Cardiac muscle cell (in vitro differentiated cells and primary cell): Measurements from ENCODE around the gene GSG1. TPM values are rescaled to one million over a fixed set of nuclear protein-coding genes. Genes with fewer than 3 reads are reported as not detected.

ENCODE experiments used
- DNase-seq, 2 donors: peaks; one replicate each; pipeline versions ENCODE4 v3.0.0 to v3.0.0-alpha.2; 2010 to 2017; ENCODE audit warnings: low read depth in 1 of 2, low spot score in 1 of 2
- H3K27ac ChIP-seq: fragments of 200-600 bp; sonication (generic); 2 replicates; pipeline ENCODE4 v1.5.1; 2016
- H3K27me3 ChIP-seq: fragments of 200-600 bp; sonication (generic); 2 replicates; pipeline ENCODE4 v1.6.0; 2016; ENCODE audit warnings: control low read depth
- H3K36me3 ChIP-seq: fragments of 200-600 bp; sonication (generic); 2 replicates; pipeline ENCODE4 v1.5.1; 2016; ENCODE audit warnings: control low read depth
- H3K4me1 ChIP-seq: fragments of 200-600 bp; sonication (generic); 2 replicates; pipeline ENCODE4 v1.8.1; 2017; ENCODE audit warnings: low read depth, mild to moderate bottlenecking, mixed run types
- H3K4me3 ChIP-seq: fragments of 200-600 bp; sonication (generic); 2 replicates; pipeline ENCODE4 v1.5.1; 2016; ENCODE audit warnings: mild to moderate bottlenecking
- H3K9me3 ChIP-seq: fragments of 200-600 bp; sonication (generic); 2 replicates; pipeline ENCODE4 v1.5.1; 2017; ENCODE audit warnings: low read depth, mild to moderate bottlenecking, control low read depth
- CTCF ChIP-seq: IDR thresholded peaks from 2 replicates; pipeline ENCODE4 v1.5.1; 2012; ENCODE audit warnings: low read depth, mild to moderate bottlenecking, low read length
- polyA plus RNA-seq: library from polyadenylated mRNA; unstranded; fragments of >200 nt; fragmentation: Nextera tagmentation; extraction: Ambion mirVana; gene quantifications from 2 replicates; pipeline ENCODE4 v1.2.1, GENCODE V29; 2016
- total RNA-seq: library from RNA; depleted of rRNA; stranded (reverse); fragments of >200 nt; gene quantifications from 2 replicates; pipeline ENCODE4 v1.2.3, GENCODE V29; 2016

GSG1 gene
- total and polyA plus RNA-seq, 2 experiments from 2014 or later, result 0.12 TPM; not detected in 1

GRCh38 chr12:13120413-13120812 is 16.9 kb upstream of the GSG1 start:
- Histone ChIP-seq H3K27ac (no peak overlapping the region), H3K4me1 (no peaks in the 10 kb centered on the region), H3K27me3 (no peaks in the 10 kb centered on the region), H3K9me3 (no peaks in the 10 kb centered on the region), H3K4me3 (no peak overlapping the region), H3K36me3 (no peaks in the 10 kb centered on the region)
- no peak for TF ChIP-seq CTCF
- no peak for DNase-seq

GRCh38 chr12:13119826-13120225 is 16.4 kb upstream of the GSG1 start:
- H3K4me1 ChIP-seq, result no peaks in the 10 kb centered on the region
- no peak for DNase-seq
- no peak overlapping the region for H3K4me3 ChIP-seq
- H3K9me3 ChIP-seq, result no peaks in the 10 kb centered on the region
- no peak for TF ChIP-seq CTCF
- H3K36me3 ChIP-seq, result no peaks in the 10 kb centered on the region
- no peak overlapping the region for H3K27ac ChIP-seq
- H3K27me3 ChIP-seq, result no peaks in the 10 kb centered on the region

- H3K36me3 ChIP-seq, result no peaks in the 10 kb centered on the region
- H3K27ac ChIP-seq, result no peak overlapping the region
- no peaks in the 10 kb centered on the region for H3K9me3 ChIP-seq
- H3K27me3 ChIP-seq, result no peaks in the 10 kb centered on the region
- DNase-seq, result no peak
- no peaks in the 10 kb centered on the region for H3K4me1 ChIP-seq
- no peak overlapping the region for H3K4me3 ChIP-seq
- no peak for TF ChIP-seq CTCF
Observed at GRCh38 chr12:13117029-13117428, 13.6 kb upstream of the GSG1 start.

GRCh38 chr12:13116259-13116658 is 12.8 kb upstream of the GSG1 start:
- Histone ChIP-seq H3K4me1 (no peaks in the 10 kb centered on the region), H3K4me3 (no peak overlapping the region), H3K27ac (no peak overlapping the region), H3K9me3 (no peaks in the 10 kb centered on the region), H3K36me3 (no peaks in the 10 kb centered on the region), H3K27me3 (no peaks in the 10 kb centered on the region)
- TF ChIP-seq CTCF, result no peak
- DNase-seq, result no peak

GRCh38 chr12:13114251-13115052 is 11.0 kb upstream of the GSG1 start:
- DNase-seq, result peak in 1 of 2 donors; percentile 54
- H3K4me3 ChIP-seq, result no peak overlapping the region
- H3K9me3 ChIP-seq, result no peaks in the 10 kb centered on the region
- H3K4me1 ChIP-seq, result no peaks in the 10 kb centered on the region
- no peaks in the 10 kb centered on the region for H3K27me3 ChIP-seq
- no peaks in the 10 kb centered on the region for H3K36me3 ChIP-seq
- H3K27ac ChIP-seq, result no peak overlapping the region
- TF ChIP-seq CTCF, result no peak
